Breast epithelium (tissue), 4 donors: ENCODE measurements around the gene SPTBN1. TPM values are rescaled to one million over a fixed set of nuclear protein-coding genes. Genes with fewer than 3 reads are reported as not detected.

Experiments used
- DNase-seq, 2 donors: peaks; one replicate each; pipeline ENCODE4 v3.0.0-alpha.2; 2019; ENCODE audit warnings: low spot score in 2 of 2
- H3K27ac ChIP-seq, 2 donors: fragments of 200-600 bp; sonication (generic) in 1 of 2; one replicate each; pipeline ENCODE4 v1.5.1; 2016 to 2019; ENCODE audit warnings: mild to moderate bottlenecking in 1 of 2
- H3K27me3 ChIP-seq, 2 donors: fragments of 200-600 bp; sonication (generic) in 1 of 2; one replicate each; pipeline versions ENCODE4 v1.5.1 to v1.6.0; 2017 to 2019; ENCODE audit warnings: control low read depth in 1 of 2, mild to moderate bottlenecking in 1 of 2
- H3K36me3 ChIP-seq: fragments of 200-600 bp; one replicate; pipeline ENCODE4 v1.5.1; 2019
- H3K4me1 ChIP-seq, 2 donors: fragments of 200-600 bp; sonication (generic); one replicate each; pipeline ENCODE4 v1.5.1; 2016 to 2019; ENCODE audit warnings: control low read depth in 1 of 2
- H3K4me3 ChIP-seq, 3 donors: fragments of 200-600 bp; sonication (generic); 1 replicate in 2 of 3; 2 replicates in 1 of 3; pipeline ENCODE4 v1.5.1; 2016 to 2019; ENCODE audit warnings: mild to moderate bottlenecking in 3 of 3, moderate library complexity in 2 of 3
- H3K9me3 ChIP-seq, 2 donors: fragments of 200-600 bp; sonication (generic) in 1 of 2; one replicate each; pipeline ENCODE4 v1.5.1; 2016 to 2019; ENCODE audit warnings: control low read depth in 1 of 2
- CTCF ChIP-seq, 3 donors: fragments of 450-650 bp; IDR thresholded peaks; one replicate each; pipeline ENCODE4 v1.5.1; 2016 to 2017; ENCODE audit warnings: antibody characterized with exemption in 3 of 3, mild to moderate bottlenecking in 3 of 3, moderate library complexity in 3 of 3
- POLR2A ChIP-seq: fragments of 450-650 bp; IDR thresholded peaks from one replicate; pipeline ENCODE4 v1.6.1; 2016; ENCODE audit warnings: antibody characterized with exemption, mild to moderate bottlenecking, moderate library complexity
- POLR2AphosphoS5 ChIP-seq, 3 donors: sonication (generic); formaldehyde crosslinking; IDR thresholded peaks; one replicate each; pipeline ENCODE4 v1.6.1; 2017; ENCODE audit warnings: antibody characterized with exemption in 3 of 3
- intact Hi-C: fragments of 100-400 bp; cut with DNase I; formaldehyde crosslinking; loops from one replicate; pipeline ENCODE4 v1.15.1; 2023; ENCODE audit warnings: low total_unique reads
- total RNA-seq, 3 donors: library from RNA; depleted of rRNA; stranded (reverse); fragments of >200 nt; gene quantifications; one replicate each; pipeline ENCODE4 v1.1.0, GENCODE V29; 2016

SPTBN1 gene
- total RNA-seq, 3 donors from 2014 or later: 223 to 1,216 (median 273) TPM

- intact Hi-C loops: no loop called here
- Histone ChIP-seq H3K27ac (peak overlapping the region in 1 of 2 donors; percentile 52), H3K9me3 (no peaks in the 10 kb centered on the region), H3K36me3 (no peaks in the 10 kb centered on the region), H3K4me1 (peaks cover 0 to 8% of the 10 kb centered on the region in 2 donors), H3K4me3 (no peak overlapping the region), H3K27me3 (no peaks in the 10 kb centered on the region)
- DNase-seq: no peak
- TF ChIP-seq CTCF (IDR thresholded peaks at IDR 0.05): no peak
- TF ChIP-seq POLR2AphosphoS5 (IDR thresholded peaks at IDR 0.05): peak in 1 of 3 donors; percentile 81
These were observed 133.5 kb downstream of the SPTBN1 start for GRCh38 chr2:54589340-54590215.

GRCh38 chr2:54590216-54591120, 134.3 kb downstream of the SPTBN1 start:
- H3K27me3 ChIP-seq: no peaks in the 10 kb centered on the region
- H3K4me1 ChIP-seq: peaks cover 0 to 8% of the 10 kb centered on the region in 2 donors
- H3K27ac ChIP-seq: peak overlapping the region in 1 of 2 donors; percentile 23
- H3K9me3 ChIP-seq: no peaks in the 10 kb centered on the region
- no peaks in the 10 kb centered on the region for H3K36me3 ChIP-seq
- TF ChIP-seq POLR2A: no peak
- no peak for TF ChIP-seq POLR2AphosphoS5 (IDR thresholded peaks at IDR 0.05)
- no peak for TF ChIP-seq CTCF (IDR thresholded peaks at IDR 0.05)
- no peak for DNase-seq
- intact Hi-C loops: no loop called here
- H3K4me3 ChIP-seq: no peak overlapping the region

- intact Hi-C loops: no loop called here
- no peak overlapping the region for H3K4me3 ChIP-seq
- no peak overlapping the region for H3K27ac ChIP-seq
- peaks cover 0 to 8% of the 10 kb centered on the region in 2 donors for H3K4me1 ChIP-seq
- H3K36me3 ChIP-seq: no peaks in the 10 kb centered on the region
- no peak for DNase-seq
- no peak for TF ChIP-seq POLR2AphosphoS5 (IDR thresholded peaks at IDR 0.05)
- no peak for TF ChIP-seq CTCF (IDR thresholded peaks at IDR 0.05)
- TF ChIP-seq POLR2A: no peak
- H3K9me3 ChIP-seq: no peaks in the 10 kb centered on the region
- no peaks in the 10 kb centered on the region for H3K27me3 ChIP-seq
These were observed 135.4 kb downstream of the SPTBN1 start for GRCh38 chr2:54591551-54591950.

GRCh38 chr2:54593249-54593648, 137.1 kb downstream of the SPTBN1 start:
- DNase-seq: no peak
- no peaks in the 10 kb centered on the region for H3K9me3 ChIP-seq
- H3K4me3 ChIP-seq: no peak overlapping the region
- TF ChIP-seq CTCF (IDR thresholded peaks at IDR 0.05): no peak
- no peak for TF ChIP-seq POLR2A
- TF ChIP-seq POLR2AphosphoS5 (IDR thresholded peaks at IDR 0.05): no peak
- H3K27ac ChIP-seq: no peak overlapping the region
- H3K27me3 ChIP-seq: no peaks in the 10 kb centered on the region
- H3K4me1 ChIP-seq: peaks cover 0 to 19% of the 10 kb centered on the region in 2 donors
- intact Hi-C loops: no loop called here
- H3K36me3 ChIP-seq: no peaks in the 10 kb centered on the region
